ENCODE data around the gene APBB3.

DNA sequence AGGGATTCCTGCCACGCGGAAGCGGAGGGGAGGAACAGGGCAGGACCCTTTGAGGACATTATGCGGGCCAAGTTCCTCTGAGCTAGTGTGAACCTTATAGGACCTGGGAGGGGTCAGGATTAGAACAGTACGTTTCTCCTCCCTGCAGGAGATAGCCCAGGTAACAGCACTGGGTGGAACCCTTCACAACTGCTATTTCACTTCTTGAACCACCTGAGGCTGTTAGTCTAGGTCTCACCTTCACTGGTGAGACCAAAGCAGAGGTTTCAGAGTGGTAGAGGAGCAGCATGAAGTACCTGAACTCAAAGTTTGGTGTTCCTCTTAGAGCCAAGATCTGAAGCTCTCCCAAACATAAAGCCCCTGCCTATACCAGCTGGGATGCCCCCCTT is 16.1 kb downstream of the APBB3 start:
- TF ChIP-seq CTCF (IDR thresholded peaks at IDR 0.05) (no peak), POLR2A (IDR thresholded peaks at IDR 0.05) (no peak)

Data from tibial nerve (tissue), 3 donors.